ENCODE data around the gene NDUFAF5. TPM values are rescaled to one million over a fixed set of nuclear protein-coding genes. Genes with fewer than 3 reads are reported as not detected.

NDUFAF5 gene
- total RNA-seq, 1 experiment from 2014 or later: 34.9 TPM

DNA sequence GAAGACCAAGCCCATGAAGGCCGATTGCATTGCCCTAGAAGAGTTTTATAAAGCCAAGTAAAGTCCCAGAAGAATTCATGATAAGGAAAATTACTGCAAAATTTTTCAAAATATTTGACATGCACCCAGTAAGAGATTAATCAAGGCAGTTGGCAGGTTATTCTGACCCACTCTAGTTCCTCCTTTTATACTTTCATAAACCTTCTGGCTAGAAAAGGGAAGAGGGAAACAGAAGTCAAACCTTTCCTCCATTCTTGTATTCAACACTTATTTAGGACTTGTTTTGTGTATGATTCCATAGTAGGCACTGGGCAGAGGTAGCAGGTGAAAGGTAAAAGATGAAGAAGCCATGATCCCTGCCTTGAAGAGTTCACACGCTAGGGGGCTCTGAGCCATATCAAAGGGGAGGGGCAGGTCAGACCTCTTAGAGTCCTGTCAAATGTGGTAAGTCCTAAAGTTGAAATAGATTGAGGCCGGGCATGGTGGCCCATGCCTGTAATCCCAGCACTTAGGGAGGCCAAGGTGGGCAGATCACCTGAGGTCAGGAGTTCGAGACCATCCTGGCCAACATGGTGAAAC is 85.4 kb downstream of the NDUFAF5 start:
- no peaks in the 10 kb centered on the region for H3K9me3 ChIP-seq
- Mint-ChIP-seq H3K27me3 (ENCODE audit: insufficient read depth, unreplicated experiment) (peaks cover 12% of the 10 kb centered on the region), H3K4me1 (ENCODE audit: low read depth, unreplicated experiment) (peaks cover 6% of the 10 kb centered on the region), H3K27ac (ENCODE audit: unreplicated experiment) (no peak overlapping the region), H3K9me3 (ENCODE audit: unreplicated experiment) (no peaks in the 10 kb centered on the region), H3K36me3 (ENCODE audit: insufficient read depth, unreplicated experiment) (no peaks in the 10 kb centered on the region), H3K4me3 (ENCODE audit: unreplicated experiment) (no peak overlapping the region)
- ChIA-PET CTCF (no interaction called here), POLR2A (no interaction called here)
- DNase-seq: no peak
- no peaks in the 10 kb centered on the region for H3K36me3 ChIP-seq (ENCODE audit: control insufficient read depth, insufficient read depth, low read length)
- no peak for TF ChIP-seq CTCF (IDR thresholded peaks at IDR 0.05; ENCODE audit: insufficient read depth in 1 of 2, low read depth in 1 of 2, low read length in 1 of 2, severe bottlenecking in 1 of 2, unreplicated experiment in 1 of 2)
- no peaks in the 10 kb centered on the region for H3K4me1 ChIP-seq
- intact Hi-C loops (cut with micrococcal nuclease; ENCODE audit: unreplicated experiment): loop anchor here (1.0 kb wide), 1 partner anchor 45 kb away; no protein-coding TSS in a partner anchor
- no peaks in the 10 kb centered on the region for H3K27me3 ChIP-seq (replicated peaks; ENCODE audit: control insufficient read depth, insufficient read depth, low read length)
- no TSS peak for BruUV-seq (replicated peaks)
- no peak overlapping the region for H3K4me3 ChIP-seq (ENCODE audit: low read depth, low read length)

Other genes with a start within 250 kb of the NDUFAF5 start
- 22.7 and 27.4 TPM in 2 replicates for gene TASP1, start 146.1 kb upstream of the NDUFAF5 start, total RNA-seq (2022)
- 21.3 and 22.7 TPM in 2 replicates for gene ESF1, start 109 bp upstream of the NDUFAF5 start, total RNA-seq (2022)
- gene SEL1L2, start 205.6 kb downstream of the NDUFAF5 start, total RNA-seq (2022): not detected in 2 replicates
- 6.4 and 7.6 TPM in 2 replicates for gene MACROD2, start 210.5 kb downstream of the NDUFAF5 start, total RNA-seq (2022)